Fibroblast of lung (primary cell): ENCODE results near the gene C1QTNF12.

ENCODE experiments used
- EZH2 ChIP-seq: IDR thresholded peaks from 2 replicates; pipeline ENCODE4 v1.5.1; 2012; ENCODE audit warnings: low read length, control low read depth, mild to moderate bottlenecking; ENCODE audit errors: missing control alignments
- TF ChIP-seq, protein P1 (sequence below), 2 donors: IDR thresholded peaks in 1 of 2; conservative IDR thresholded peaks in 1 of 2; 1 replicate in 1 of 2; 2 replicates in 1 of 2; pipeline ENCODE4 v1.5.1; 2011 to 2012; ENCODE audit warnings: low read length in 2 of 2, control low read depth in 1 of 2, inconsistent platforms in 1 of 2, low read depth in 1 of 2, mild to moderate bottlenecking in 1 of 2

DNA sequence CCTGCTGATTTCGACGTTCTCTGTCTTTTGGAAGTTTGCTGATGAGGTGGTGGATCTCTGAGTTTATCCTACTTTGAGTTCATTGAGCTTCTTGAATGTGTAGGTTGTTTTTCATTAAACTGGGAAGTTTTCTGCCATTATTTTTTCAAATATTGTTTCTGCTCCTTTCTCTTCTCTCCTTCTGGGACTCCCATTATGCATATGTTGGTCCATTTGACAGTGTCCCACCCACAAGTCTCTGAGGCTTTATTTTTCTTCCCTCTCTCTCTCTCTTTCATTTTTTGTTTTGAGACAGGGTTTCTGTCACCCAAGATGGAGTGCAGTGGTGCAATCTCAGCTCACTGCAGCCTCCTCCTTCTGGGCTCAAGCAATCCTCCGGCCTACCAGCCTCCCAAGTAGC lies 51.8 kb downstream of the C1QTNF12 start:
- no peak for TF ChIP-seq EZH2
- TF ChIP-seq, protein P1, sequence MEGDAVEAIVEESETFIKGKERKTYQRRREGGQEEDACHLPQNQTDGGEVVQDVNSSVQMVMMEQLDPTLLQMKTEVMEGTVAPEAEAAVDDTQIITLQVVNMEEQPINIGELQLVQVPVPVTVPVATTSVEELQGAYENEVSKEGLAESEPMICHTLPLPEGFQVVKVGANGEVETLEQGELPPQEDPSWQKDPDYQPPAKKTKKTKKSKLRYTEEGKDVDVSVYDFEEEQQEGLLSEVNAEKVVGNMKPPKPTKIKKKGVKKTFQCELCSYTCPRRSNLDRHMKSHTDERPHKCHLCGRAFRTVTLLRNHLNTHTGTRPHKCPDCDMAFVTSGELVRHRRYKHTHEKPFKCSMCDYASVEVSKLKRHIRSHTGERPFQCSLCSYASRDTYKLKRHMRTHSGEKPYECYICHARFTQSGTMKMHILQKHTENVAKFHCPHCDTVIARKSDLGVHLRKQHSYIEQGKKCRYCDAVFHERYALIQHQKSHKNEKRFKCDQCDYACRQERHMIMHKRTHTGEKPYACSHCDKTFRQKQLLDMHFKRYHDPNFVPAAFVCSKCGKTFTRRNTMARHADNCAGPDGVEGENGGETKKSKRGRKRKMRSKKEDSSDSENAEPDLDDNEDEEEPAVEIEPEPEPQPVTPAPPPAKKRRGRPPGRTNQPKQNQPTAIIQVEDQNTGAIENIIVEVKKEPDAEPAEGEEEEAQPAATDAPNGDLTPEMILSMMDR (conservative IDR thresholded peaks at IDR 0.05 in 1 of 2, IDR thresholded peaks at IDR 0.05 in 1 of 2; ENCODE audit: low read depth in 1 of 2, low read length in 2 of 2), result no peak
